NB4 (cell line): ENCODE measurements around the gene PPT2.

Experiments
- CTCF ChIP-seq: IDR thresholded peaks from one replicate; pipeline ENCODE4 v1.5.1; 2012; ENCODE audit warnings: low read depth, low read length
- POLR2A ChIP-seq: IDR thresholded peaks from 2 replicates; pipeline ENCODE4 v1.6.1; 2011; ENCODE audit warnings: mild to moderate bottlenecking; ENCODE audit not compliant: insufficient read length; ENCODE audit errors: extremely low read depth

GRCh38 chr6:32189069-32189741 lies 35.3 kb downstream of the PPT2 start:
- TF ChIP-seq CTCF: no peak
- TF ChIP-seq POLR2A: no peak
